CD14-positive monocyte (primary cell): ENCODE data around the gene ZNF407. TPM values are rescaled to one million over a fixed set of nuclear protein-coding genes. Genes with fewer than 3 reads are reported as not detected.

Experiments
- DNase-seq, 3 donors: peaks; one replicate each; pipeline ENCODE4 v3.0.0-alpha.2; 2011 to 2022
- H2AFZ ChIP-seq: 2 replicates; pipeline ENCODE4 v1.6.0; 2012; ENCODE audit warnings: mild to moderate bottlenecking, low read depth, low read length, inconsistent platforms; ENCODE audit not compliant: insufficient read depth, poor library complexity, severe bottlenecking
- H3K27ac ChIP-seq, 2 donors: 1 replicate in 1 of 2; 2 replicates in 1 of 2; pipeline ENCODE4 v1.5.1; 2012 to 2013; ENCODE audit warnings: low read length in 2 of 2, control low read depth in 1 of 2, inconsistent platforms in 1 of 2, low read depth in 1 of 2, mild to moderate bottlenecking in 1 of 2
- H3K27me3 ChIP-seq, 2 donors: one replicate each; pipeline versions ENCODE4 v1.6.0 to v1.6.1; 2011 to 2013; ENCODE audit warnings: low read length in 2 of 2; ENCODE audit not compliant: control insufficient read depth in 2 of 2, insufficient read depth in 2 of 2
- H3K36me3 ChIP-seq, 2 donors: replicated peaks in 1 of 2; 1 replicate in 1 of 2; 2 replicates in 1 of 2; pipeline versions ENCODE4 v1.5.1 to v1.6.1; 2012 to 2013; ENCODE audit warnings: low read length in 2 of 2, control low read depth in 1 of 2, inconsistent platforms in 1 of 2, mild to moderate bottlenecking in 1 of 2; ENCODE audit not compliant: insufficient read depth in 2 of 2, control insufficient read depth in 1 of 2
- H3K4me1 ChIP-seq, 2 donors: 1 replicate in 1 of 2; 2 replicates in 1 of 2; pipeline versions ENCODE4 v1.5.1 to v1.6.1; 2012 to 2013; ENCODE audit warnings: low read length in 2 of 2, control low read depth in 1 of 2, inconsistent platforms in 1 of 2, mild to moderate bottlenecking in 1 of 2, moderate library complexity in 1 of 2; ENCODE audit not compliant: insufficient read depth in 2 of 2, control insufficient read depth in 1 of 2
- H3K4me2 ChIP-seq: replicated peaks from 2 replicates; pipeline ENCODE3; 2012; ENCODE audit warnings: low read length, moderate library complexity, mild to moderate bottlenecking; ENCODE audit not compliant: poor library complexity, severe bottlenecking; ENCODE audit errors: extremely low read depth
- H3K4me3 ChIP-seq, 3 experiments: fragments of 200-600 bp in 1 of 3; sonication (generic) in 1 of 3; replicated peaks in 1 of 3; 1 replicate in 2 of 3; 2 replicates in 1 of 3; pipeline ENCODE4 v1.5.1; 2011 to 2013; ENCODE audit warnings: low read length in 3 of 3, mild to moderate bottlenecking in 3 of 3, control low read depth in 2 of 3, low read depth in 2 of 3, inconsistent platforms in 1 of 3, moderate library complexity in 1 of 3
- H3K79me2 ChIP-seq: 2 replicates; pipeline ENCODE4 v1.6.0; 2012; ENCODE audit warnings: mild to moderate bottlenecking, control low read depth, inconsistent platforms, low read length, moderate library complexity; ENCODE audit not compliant: insufficient read depth
- H3K9ac ChIP-seq: 2 replicates; pipeline ENCODE4 v1.6.0; 2017; ENCODE audit warnings: low read length, mild to moderate bottlenecking; ENCODE audit not compliant: insufficient read depth, poor library complexity, severe bottlenecking
- H3K9me3 ChIP-seq, 2 donors: replicated peaks in 1 of 2; 1 replicate in 1 of 2; 2 replicates in 1 of 2; pipeline versions ENCODE4 v1.5.1 to v1.6.1; 2012 to 2013; ENCODE audit warnings: low read length in 2 of 2, control low read depth in 1 of 2; ENCODE audit not compliant: control insufficient read depth in 1 of 2, insufficient read depth in 1 of 2
- H4K20me1 ChIP-seq: 2 replicates; pipeline ENCODE4 v1.6.0; 2012; ENCODE audit warnings: mild to moderate bottlenecking, low read length, control low read depth, moderate library complexity; ENCODE audit not compliant: insufficient read depth
- H3K27ac Mint-ChIP-seq, 7 donors: one replicate each; pipeline ENCODE4 v1.8.0; 2020; ENCODE audit warnings: mild to moderate bottlenecking in 7 of 7, mixed read lengths in 7 of 7, moderate library complexity in 6 of 7, inconsistent platforms in 2 of 7
- H3K27me3 Mint-ChIP-seq, 3 donors: one replicate each; pipeline ENCODE4 v1.8.0; 2021 to 2022; ENCODE audit warnings: low read depth in 3 of 3, mild to moderate bottlenecking in 3 of 3, mixed read lengths in 3 of 3, moderate library complexity in 3 of 3, inconsistent platforms in 1 of 3
- H3K36me3 Mint-ChIP-seq, 2 donors: one replicate each; pipeline ENCODE4 v1.8.0; 2020; ENCODE audit warnings: mixed read lengths in 2 of 2, inconsistent platforms in 1 of 2, mild to moderate bottlenecking in 1 of 2
- H3K4me1 Mint-ChIP-seq: one replicate; pipeline ENCODE4 v1.8.0; 2020; ENCODE audit warnings: mild to moderate bottlenecking, mixed read lengths
- H3K4me3 Mint-ChIP-seq, 2 donors: one replicate each; pipeline ENCODE4 v1.8.0; 2020; ENCODE audit warnings: mild to moderate bottlenecking in 2 of 2, mixed read lengths in 2 of 2, moderate library complexity in 1 of 2
- H3K9me3 Mint-ChIP-seq, 7 donors: one replicate each; pipeline ENCODE4 v1.8.0; 2020 to 2022; ENCODE audit warnings: mixed read lengths in 7 of 7, mild to moderate bottlenecking in 6 of 7, moderate library complexity in 6 of 7, inconsistent platforms in 2 of 7
- CTCF ChIP-seq: fragments of 200-600 bp; IDR thresholded peaks from one replicate; pipeline ENCODE4 v1.8.0; 2022; ENCODE audit warnings: antibody characterized with exemption, mild to moderate bottlenecking
- WGBS: methylation state at CpG from one replicate; pipeline ENCODE4 v1.1.5; 2013; ENCODE audit warnings: missing lambda C conversion rate; ENCODE audit not compliant: insufficient coverage; 5-methylcytosine and 5-hydroxymethylcytosine counted together
- intact Hi-C, 2 donors: fragments of 100-400 bp; cut with micrococcal nuclease; formaldehyde crosslinking; loops; one replicate each; pipeline versions ENCODE4 v1.15.0 to v1.15.1; 2023
- polyA plus RNA-seq, 3 donors: library from polyadenylated mRNA; depleted of rRNA in 1 of 3; unstranded in 2 of 3; stranded (reverse) in 1 of 3; fragments of 300-500 nt in 2 of 3; fragments of >200 nt in 1 of 3; fragmentation: Illumina TruSeq in 2 of 3; gene quantifications; 1 replicate in 2 of 3; 2 replicates in 1 of 3; pipeline ENCODE4 v1.2.3, GENCODE V29; 2012 to 2021

The ZNF407 gene
- polyA plus RNA-seq, 3 donors = 1.3 to 3.6 (median 1.6) TPM

DNA sequence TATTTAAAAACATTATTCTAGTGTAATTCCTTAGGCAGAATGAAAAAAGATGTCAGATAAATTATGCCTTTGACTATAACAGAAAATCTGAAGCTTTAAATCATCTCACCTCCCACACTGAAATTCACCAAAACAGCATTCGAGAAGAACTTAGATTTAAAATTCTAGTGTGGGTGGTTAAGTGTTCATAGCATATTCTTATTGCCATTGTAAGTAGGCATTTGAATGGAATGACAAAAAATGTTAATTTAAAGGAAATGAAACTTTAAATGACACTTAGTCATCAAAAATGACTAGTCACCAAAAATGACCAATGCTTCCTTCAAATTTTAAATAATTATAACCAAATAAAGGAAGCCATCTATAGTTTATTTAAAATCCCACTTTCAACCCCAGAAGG is 7.0 kb upstream of the ZNF407 start:
- intact Hi-C loops = loop anchor here (2.0 to 10.0 kb wide), 3 partner anchors 94 to 346 kb away; partner anchors contain the start of gene CNDP2 (in 2 of the 2)
- H3K27ac ChIP-seq = peak overlapping the region; percentile 73 to 87
- TF ChIP-seq CTCF = no peak
- no peaks in the 10 kb centered on the region for H3K27me3 ChIP-seq
- peaks cover 67% of the 10 kb centered on the region for H3K4me1 Mint-ChIP-seq
- peaks cover 6% of the 10 kb centered on the region for H4K20me1 ChIP-seq
- peaks cover 0 to 6% of the 10 kb centered on the region in 2 donors for H3K36me3 ChIP-seq
- peak; percentile 45 to 83 (median 72) for DNase-seq
- no peak overlapping the region for H2AFZ ChIP-seq
- peak overlapping the region; percentile 55 for H3K4me2 ChIP-seq
- H3K4me1 ChIP-seq = peaks cover 63 to 73% of the 10 kb centered on the region in 2 donors
- no peak overlapping the region for H3K9ac ChIP-seq
- peak overlapping the region; percentile 1 to 36 for H3K4me3 Mint-ChIP-seq
- H3K27ac Mint-ChIP-seq = peak overlapping the region; percentile 91 to 98 (median 95)
- peaks cover 0 to 6% (median 3%) of the 10 kb centered on the region in 3 donors for H3K27me3 Mint-ChIP-seq
- no peaks in the 10 kb centered on the region for H3K9me3 ChIP-seq
- H3K79me2 ChIP-seq = peaks cover 28% of the 10 kb centered on the region
- H3K4me3 ChIP-seq = peak overlapping the region in 1 of 3 experiments; percentile 62
- no peaks in the 10 kb centered on the region for H3K9me3 Mint-ChIP-seq
- no CpG with 5 or more reads among the region's 1 CpG for WGBS
- H3K36me3 Mint-ChIP-seq = peaks cover 12 to 18% of the 10 kb centered on the region in 2 donors

DNA sequence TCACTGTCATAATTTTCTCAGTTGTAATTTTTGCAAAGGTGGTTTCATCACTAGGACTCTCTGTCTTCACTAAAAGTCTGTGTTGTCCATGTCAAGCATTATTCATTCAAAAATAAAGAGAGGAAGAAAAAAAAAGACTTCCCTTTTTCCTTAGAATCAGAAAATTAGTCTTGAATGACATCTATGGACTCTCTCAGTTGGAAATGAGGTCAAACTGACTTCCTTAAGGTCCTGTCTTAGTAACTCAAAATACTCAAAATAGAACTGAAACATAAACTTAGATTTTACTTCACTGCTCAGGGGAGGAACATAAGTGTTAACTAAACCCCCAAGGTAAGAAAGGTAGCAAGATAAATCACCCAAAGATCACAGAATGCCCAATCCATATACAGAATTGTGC is 2.2 kb upstream of the ZNF407 start:
- H3K27ac ChIP-seq = peak overlapping the region in 1 of 2 donors; percentile 98
- intact Hi-C loops = loop anchor here (10.0 kb wide), 2 partner anchors 101 to 351 kb away; partner anchors contain the start of gene CNDP2 (in 1 of the 2)
- H3K9me3 ChIP-seq = no peaks in the 10 kb centered on the region
- DNase-seq = peak; percentile 36 to 63 (median 56)
- peaks cover 6% of the 10 kb centered on the region for H4K20me1 ChIP-seq
- H3K36me3 ChIP-seq = peaks cover 0 to 6% of the 10 kb centered on the region in 2 donors
- no peaks in the 10 kb centered on the region for H3K9me3 Mint-ChIP-seq
- peaks cover 60% of the 10 kb centered on the region for H3K4me1 Mint-ChIP-seq
- peak overlapping the region in 1 of 3 experiments; percentile 97 for H3K4me3 ChIP-seq
- peak overlapping the region; percentile 92 for H3K4me2 ChIP-seq
- peak overlapping the region; percentile 77 to 99 (median 81) for H3K27ac Mint-ChIP-seq
- H3K36me3 Mint-ChIP-seq = peaks cover 12 to 18% of the 10 kb centered on the region in 2 donors
- H3K4me1 ChIP-seq = peaks cover 56 to 63% of the 10 kb centered on the region in 2 donors
- no peak overlapping the region for H2AFZ ChIP-seq
- no peaks in the 10 kb centered on the region for H3K27me3 ChIP-seq
- TF ChIP-seq CTCF = no peak
- peak overlapping the region in 1 of 2 donors; percentile 52 for H3K4me3 Mint-ChIP-seq
- peaks cover 71% of the 10 kb centered on the region for H3K79me2 ChIP-seq
- no peak overlapping the region for H3K9ac ChIP-seq
- H3K27me3 Mint-ChIP-seq = no peaks in the 10 kb centered on the region
